GM23338 (cell line): ENCODE measurements around the gene ZYG11A.

ENCODE experiments used
- CTCF ChIP-seq, 2 experiments: fragments of 200-600 bp in 1 of 2; sonication (generic) in 1 of 2; conservative IDR thresholded peaks; 2 replicates each; pipeline versions ENCODE4 v1.5.1 to v1.6.1; 2016 to 2017; ENCODE audit warnings: antibody characterized with exemption in 2 of 2, low read depth in 2 of 2, mild to moderate bottlenecking in 2 of 2, moderate library complexity in 1 of 2
- EZH2 ChIP-seq: fragments of 200-600 bp; sonication (generic); IDR thresholded peaks from one replicate; pipeline ENCODE4 v1.8.0; 2017; ENCODE audit warnings: antibody characterized with exemption, mild to moderate bottlenecking, low read depth; ENCODE audit not compliant: unreplicated experiment
- JUNB ChIP-seq: IDR thresholded peaks from one replicate; pipeline ENCODE4 v1.6.1; 2016; ENCODE audit warnings: antibody characterized with exemption; ENCODE audit not compliant: unreplicated experiment
- NANOG ChIP-seq: IDR thresholded peaks from 2 replicates; pipeline ENCODE4 v1.6.1; 2016; ENCODE audit warnings: antibody characterized with exemption, borderline replicate concordance
- POLR2AphosphoS5 ChIP-seq: IDR thresholded peaks from 2 replicates; pipeline ENCODE4 v1.6.1; 2016; ENCODE audit warnings: antibody characterized with exemption, low read depth
- ZNF331 ChIP-seq: fragments of 250-450 bp; sonication (Bioruptor Pico); IDR thresholded peaks from 2 replicates; pipeline ENCODE4 v1.5.0; 2020; ENCODE audit warnings: low read depth, mild to moderate bottlenecking, moderate library complexity

GRCh38 chr1:52904208-52904926, 61.8 kb downstream of the ZYG11A start:
- TF ChIP-seq EZH2 (no peak), CTCF (conservative IDR thresholded peaks at IDR 0.05; ENCODE audit: low read depth in 2 of 2) (no peak), ZNF331 (CRISPR knock-in tag) (no peak), NANOG (no peak), POLR2AphosphoS5 (no peak), JUNB (no peak)
